ENCODE data around the gene LRFN2. TPM values are rescaled to one million over a fixed set of nuclear protein-coding genes. Genes with fewer than 3 reads are reported as not detected.

LRFN2 gene
- total RNA-seq, 2 experiments from 2014 or later, result not detected

DNA sequence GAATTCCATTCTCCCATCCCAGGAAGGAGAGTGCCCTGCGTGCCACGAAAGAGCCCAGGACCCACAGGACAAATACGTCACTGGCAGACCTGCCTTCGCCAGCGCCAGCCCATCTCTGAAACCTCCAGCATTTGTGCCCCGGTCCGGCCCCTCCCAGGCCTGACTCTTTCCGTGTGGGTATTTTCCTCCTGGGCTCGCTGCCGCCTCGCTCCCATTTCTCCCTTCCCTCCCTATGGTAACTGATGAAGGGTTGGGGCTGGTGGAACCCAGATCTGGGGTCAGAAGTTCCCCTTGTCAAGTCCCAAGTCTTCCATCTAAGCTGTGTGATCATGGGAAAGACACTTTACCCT is 208.5 kb downstream of the LRFN2 start:
- Mint-ChIP-seq H3K27me3 (peaks cover 13% of the 10 kb centered on the region), H3K27ac (no peak overlapping the region), H3K9me3 (peaks cover 3% of the 10 kb centered on the region), H3K36me3 (peaks cover 3% of the 10 kb centered on the region), H3K4me1 (peaks cover 1% of the 10 kb centered on the region), H3K4me3 (no peak overlapping the region)
- DNase-seq, result no peak
- ATAC-seq (ENCODE audit: low read depth), result no peak
- POLR2A ChIA-PET, result no interaction called here

GRCh38 chr6:40378071-40378724 is 209.0 kb downstream of the LRFN2 start:
- ATAC-seq (ENCODE audit: low read depth) (no peak), DNase-seq (no peak)
- H3K27ac Mint-ChIP-seq, result peak overlapping the region; percentile 23
- peaks cover 1% of the 10 kb centered on the region for H3K4me1 Mint-ChIP-seq
- H3K9me3 Mint-ChIP-seq, result peaks cover 3% of the 10 kb centered on the region
- peaks cover 10% of the 10 kb centered on the region for H3K27me3 Mint-ChIP-seq
- no peak overlapping the region for H3K4me3 Mint-ChIP-seq
- peaks cover 3% of the 10 kb centered on the region for H3K36me3 Mint-ChIP-seq
- POLR2A ChIA-PET, result no interaction called here

DNA sequence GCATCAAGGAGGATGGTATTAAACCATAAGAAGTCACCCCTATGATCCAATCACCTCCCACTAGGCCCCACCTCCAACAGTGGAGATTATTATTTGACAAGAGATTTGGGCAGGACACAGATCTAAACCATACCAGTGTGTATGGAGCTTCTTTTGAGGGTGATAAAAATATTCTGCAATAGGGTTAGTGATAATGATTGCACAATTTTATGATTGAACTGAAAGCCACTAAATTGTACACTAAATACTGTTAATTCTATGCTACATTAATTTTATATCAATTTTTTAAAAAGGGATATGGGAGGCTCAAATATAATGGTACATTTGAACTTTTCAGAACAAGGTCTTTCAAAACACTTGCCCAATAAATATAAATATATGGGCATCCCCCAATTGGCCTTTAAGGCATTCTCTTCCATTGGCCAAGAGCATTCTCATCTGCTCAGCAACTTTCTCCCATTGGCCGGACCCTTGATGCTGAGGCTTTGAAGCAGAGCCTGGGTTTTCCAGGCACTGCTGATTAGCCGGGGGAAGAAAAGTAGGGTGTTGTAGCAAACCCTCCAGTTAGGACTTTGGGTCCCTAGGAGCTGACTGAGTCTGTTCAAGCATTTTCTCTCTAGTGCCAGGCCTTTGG is 209.9 kb downstream of the LRFN2 start:
- POLR2A ChIA-PET, result no interaction called here
- H3K36me3 Mint-ChIP-seq, result peaks cover 5% of the 10 kb centered on the region
- ATAC-seq (ENCODE audit: low read depth) (no peak), DNase-seq (no peak)
- H3K27me3 Mint-ChIP-seq, result peaks cover 5% of the 10 kb centered on the region
- H3K4me3 Mint-ChIP-seq, result no peak overlapping the region
- peaks cover 3% of the 10 kb centered on the region for H3K9me3 Mint-ChIP-seq
- H3K27ac Mint-ChIP-seq, result no peak overlapping the region
- peaks cover 3% of the 10 kb centered on the region for H3K4me1 Mint-ChIP-seq

DNA sequence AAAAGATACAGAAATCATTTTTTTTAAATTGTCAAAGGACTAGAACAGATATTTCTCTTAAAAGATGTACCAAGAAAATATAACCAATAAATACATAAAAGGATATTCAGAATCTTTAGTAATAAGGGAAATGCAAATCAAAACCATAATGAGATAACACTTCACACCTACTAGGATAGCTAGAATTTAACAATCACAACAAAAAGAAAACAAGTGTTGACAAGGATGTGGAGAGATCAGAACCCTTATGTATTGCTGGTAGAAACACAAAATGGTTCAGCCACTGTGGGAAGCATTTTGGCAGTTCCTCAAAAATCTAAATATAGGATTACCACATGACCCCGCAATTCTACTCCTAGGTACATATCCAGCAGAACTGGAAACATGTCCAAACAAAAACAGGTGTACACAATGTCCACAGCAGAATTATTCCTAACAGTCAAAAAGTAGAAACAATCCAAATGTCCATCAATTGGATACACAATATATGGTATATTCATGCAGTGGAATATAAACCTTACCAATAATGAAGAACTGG is 211.0 kb downstream of the LRFN2 start:
- DNase-seq (no peak), ATAC-seq (ENCODE audit: low read depth) (no peak)
- POLR2A ChIA-PET, result no interaction called here
- Mint-ChIP-seq H3K4me1 (peaks cover 11% of the 10 kb centered on the region), H3K27ac (no peak overlapping the region), H3K27me3 (no peaks in the 10 kb centered on the region), H3K4me3 (no peak overlapping the region), H3K9me3 (peaks cover 7% of the 10 kb centered on the region), H3K36me3 (peaks cover 15% of the 10 kb centered on the region)

DNA sequence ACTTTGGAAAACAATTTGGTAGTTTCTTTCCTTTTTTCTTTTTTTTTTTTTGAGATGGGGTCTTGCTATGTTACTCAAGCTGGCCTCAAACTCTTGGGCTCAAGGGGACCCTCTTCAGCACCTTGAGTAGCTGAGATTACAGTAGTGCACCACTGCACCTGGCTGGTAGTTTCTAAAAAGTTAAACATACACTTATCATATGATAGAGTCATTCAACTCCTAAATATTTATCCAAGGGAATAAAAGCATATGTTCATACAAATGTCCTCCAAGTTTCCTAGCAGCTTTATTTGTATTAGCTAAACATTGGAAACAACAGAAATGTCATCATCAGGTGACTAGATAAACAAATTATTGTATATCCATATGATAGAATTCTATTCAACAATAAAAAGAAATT is 213.9 kb downstream of the LRFN2 start:
- Mint-ChIP-seq H3K4me3 (no peak overlapping the region), H3K4me1 (peaks cover 31% of the 10 kb centered on the region), H3K36me3 (peaks cover 26% of the 10 kb centered on the region), H3K27me3 (no peaks in the 10 kb centered on the region), H3K27ac (no peak overlapping the region), H3K9me3 (peaks cover 13% of the 10 kb centered on the region)
- POLR2A ChIA-PET, result no interaction called here
- DNase-seq, result no peak
- ATAC-seq (ENCODE audit: low read depth), result no peak

DNA sequence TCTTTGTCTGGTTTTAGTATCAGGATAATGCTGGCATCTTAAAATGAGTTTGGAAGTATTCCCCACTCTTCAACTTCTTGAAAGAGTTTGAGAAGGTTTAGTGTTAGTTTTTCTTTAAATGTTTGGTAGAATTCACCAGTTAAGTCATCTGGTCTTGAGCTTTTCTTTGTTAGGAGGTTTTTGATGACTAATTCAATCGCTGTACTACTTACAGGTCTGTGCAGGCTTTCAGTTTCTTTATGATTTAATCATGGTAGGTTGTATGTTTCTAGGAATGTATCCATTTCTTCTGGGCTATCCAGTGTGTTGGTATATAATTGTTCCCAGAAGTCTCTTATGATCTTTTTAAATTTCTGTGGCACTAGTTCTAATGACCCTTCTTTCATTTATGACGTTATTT is 215.5 kb downstream of the LRFN2 start:
- POLR2A ChIA-PET, result interaction anchor here (1.7 kb wide), 1 partner anchor 16 kb away, joined by 3 read pairs; no protein-coding TSS in a partner anchor
- peaks cover 32% of the 10 kb centered on the region for H3K36me3 Mint-ChIP-seq
- peaks cover 31% of the 10 kb centered on the region for H3K4me1 Mint-ChIP-seq
- peak overlapping the region; percentile 81 for H3K27ac Mint-ChIP-seq
- DNase-seq (no peak), ATAC-seq (ENCODE audit: low read depth) (peak; percentile 56)
- peak overlapping the region; percentile 64 for H3K4me3 Mint-ChIP-seq
- H3K9me3 Mint-ChIP-seq, result peaks cover 18% of the 10 kb centered on the region
- H3K27me3 Mint-ChIP-seq, result peaks cover 3% of the 10 kb centered on the region

- Mint-ChIP-seq H3K4me1 (peaks cover 30% of the 10 kb centered on the region), H3K36me3 (peaks cover 34% of the 10 kb centered on the region), H3K27ac (peak overlapping the region; percentile 81), H3K4me3 (no peak overlapping the region), H3K9me3 (peaks cover 18% of the 10 kb centered on the region), H3K27me3 (peaks cover 6% of the 10 kb centered on the region)
- no peak for DNase-seq
- ATAC-seq (ENCODE audit: low read depth), result no peak
- POLR2A ChIA-PET, result interaction anchor here (1.7 kb wide), 1 partner anchor 17 kb away, joined by 3 read pairs; no protein-coding TSS in a partner anchor
Measured at GRCh38 chr6:40371095-40371494, 216.1 kb downstream of the LRFN2 start.

DNA sequence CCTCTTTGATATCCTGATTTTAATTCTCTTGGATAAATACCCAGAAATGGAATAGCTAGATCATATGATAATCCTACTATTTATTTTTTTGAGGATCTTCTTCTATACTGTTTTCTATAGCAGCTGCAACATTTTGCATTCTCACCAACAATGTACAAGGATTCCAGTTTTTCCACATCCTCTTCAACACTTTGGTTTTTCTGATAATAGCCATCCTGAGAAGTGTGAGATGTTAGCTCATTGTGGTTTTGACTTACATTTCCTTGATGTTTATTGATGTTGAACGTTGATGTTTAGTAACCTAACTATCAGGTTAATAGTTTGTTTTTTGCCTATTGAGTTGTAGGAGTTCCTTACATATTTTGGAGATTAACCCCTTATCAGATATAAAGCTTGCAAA is 217.3 kb downstream of the LRFN2 start:
- POLR2A ChIA-PET, result no interaction called here
- no peak for DNase-seq
- Mint-ChIP-seq H3K36me3 (peaks cover 34% of the 10 kb centered on the region), H3K27ac (no peak overlapping the region), H3K9me3 (peaks cover 23% of the 10 kb centered on the region), H3K27me3 (peaks cover 16% of the 10 kb centered on the region), H3K4me1 (peaks cover 30% of the 10 kb centered on the region), H3K4me3 (peak overlapping the region; percentile 8)
- peak; percentile 65 for ATAC-seq (ENCODE audit: low read depth)

GRCh38 chr6:40369042-40369441 is 218.1 kb downstream of the LRFN2 start:
- H3K4me1 Mint-ChIP-seq, result peaks cover 30% of the 10 kb centered on the region
- DNase-seq (no peak), ATAC-seq (ENCODE audit: low read depth) (no peak)
- peaks cover 24% of the 10 kb centered on the region for H3K9me3 Mint-ChIP-seq
- no peak overlapping the region for H3K4me3 Mint-ChIP-seq
- H3K27ac Mint-ChIP-seq, result peak overlapping the region; percentile 39
- peaks cover 35% of the 10 kb centered on the region for H3K36me3 Mint-ChIP-seq
- POLR2A ChIA-PET, result no interaction called here
- H3K27me3 Mint-ChIP-seq, result peaks cover 18% of the 10 kb centered on the region

DNA sequence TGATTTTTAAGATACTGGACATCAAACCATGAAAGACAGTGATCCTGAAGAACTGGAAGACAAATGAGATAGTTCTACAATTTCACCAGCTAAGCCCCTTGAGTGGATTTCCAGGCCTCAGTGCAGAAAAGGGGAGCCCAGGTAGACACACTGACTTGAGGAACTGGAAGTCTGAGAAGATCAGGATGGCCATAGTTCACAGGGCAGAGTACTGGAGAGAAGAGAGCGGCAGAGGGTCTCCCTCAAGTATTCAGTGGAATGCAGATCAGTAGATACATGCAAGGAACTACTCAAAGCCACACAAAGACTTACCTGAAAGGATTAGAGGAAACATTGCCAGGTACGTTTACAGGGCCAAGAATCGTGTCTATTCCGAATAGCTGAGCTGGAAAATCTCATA is 224.3 kb downstream of the LRFN2 start:
- Mint-ChIP-seq H3K36me3 (peaks cover 8% of the 10 kb centered on the region), H3K27me3 (peaks cover 50% of the 10 kb centered on the region), H3K9me3 (peaks cover 14% of the 10 kb centered on the region), H3K4me1 (no peaks in the 10 kb centered on the region), H3K27ac (no peak overlapping the region), H3K4me3 (no peak overlapping the region)
- POLR2A ChIA-PET, result no interaction called here
- DNase-seq (no peak), ATAC-seq (ENCODE audit: low read depth) (no peak)

GRCh38 chr6:40359808-40360207 is 227.4 kb downstream of the LRFN2 start:
- ATAC-seq (ENCODE audit: low read depth), result no peak
- Mint-ChIP-seq H3K4me1 (peaks cover 4% of the 10 kb centered on the region), H3K4me3 (no peak overlapping the region), H3K36me3 (peaks cover under 1% of the 10 kb centered on the region), H3K9me3 (peaks cover 3% of the 10 kb centered on the region), H3K27ac (no peak overlapping the region), H3K27me3 (peaks cover 35% of the 10 kb centered on the region)
- POLR2A ChIA-PET, result no interaction called here
- no peak for DNase-seq

DNA sequence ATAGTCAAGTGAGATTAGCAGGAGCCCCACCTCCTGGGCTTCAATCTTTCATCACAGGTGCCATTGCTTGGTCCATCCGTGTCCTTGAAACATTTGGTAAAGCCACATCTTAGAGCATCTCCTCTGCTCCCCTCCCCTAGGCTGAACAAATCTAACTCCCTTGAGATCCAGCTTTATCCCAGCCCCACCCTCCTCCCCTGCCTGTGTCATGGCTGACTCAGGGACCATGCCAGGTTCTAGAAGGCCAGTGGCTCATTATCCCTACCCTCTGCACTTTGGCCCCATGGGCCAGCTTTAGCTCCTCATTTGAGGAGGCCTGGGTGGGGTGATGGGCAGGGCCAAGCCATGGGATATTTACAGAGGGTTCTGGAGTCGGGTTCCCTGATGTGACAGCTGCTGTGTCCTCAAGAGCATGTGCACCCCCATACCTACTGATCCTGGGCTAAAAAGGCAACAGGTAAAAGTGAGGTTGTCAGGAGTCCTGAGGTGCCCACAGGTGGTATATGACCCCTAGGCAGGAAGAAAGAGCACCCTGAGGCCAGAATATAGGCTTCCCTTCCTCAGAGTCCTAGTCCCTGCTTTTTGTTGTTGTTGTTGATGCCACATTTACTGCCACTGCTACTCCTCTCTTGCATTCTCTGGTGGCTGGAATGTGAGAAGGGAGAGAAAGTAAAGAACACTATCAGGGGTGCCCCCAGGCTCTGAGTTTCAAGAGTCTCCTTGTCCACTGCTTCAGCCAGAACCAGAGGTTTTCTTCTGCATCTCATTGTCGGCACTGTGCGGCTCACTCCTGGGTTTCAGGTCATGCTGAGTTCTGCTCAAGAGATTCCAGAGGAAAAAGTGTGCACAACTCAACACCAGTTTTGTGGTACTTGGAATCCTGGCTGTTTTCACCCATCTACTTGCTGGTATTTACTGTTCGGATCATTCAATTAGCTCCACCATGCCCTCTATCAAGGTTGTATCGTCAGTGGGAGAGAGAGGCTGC is 228.4 kb downstream of the LRFN2 start:
- H3K4me3 Mint-ChIP-seq, result no peak overlapping the region

GRCh38 chr6:40356242-40356910 is 230.8 kb downstream of the LRFN2 start:
- DNase-seq (no peak), ATAC-seq (ENCODE audit: low read depth) (no peak)
- H3K27me3 Mint-ChIP-seq, result peaks cover 16% of the 10 kb centered on the region
- H3K9me3 Mint-ChIP-seq, result no peaks in the 10 kb centered on the region
- POLR2A ChIA-PET, result no interaction called here
- H3K27ac Mint-ChIP-seq, result no peak overlapping the region
- no peaks in the 10 kb centered on the region for H3K36me3 Mint-ChIP-seq
- H3K4me3 Mint-ChIP-seq, result no peak overlapping the region
- H3K4me1 Mint-ChIP-seq, result peaks cover 4% of the 10 kb centered on the region

More for the DNA sequence above, 228.4 kb downstream of the LRFN2 start:
- POLR2A ChIA-PET, result no interaction called here
- Mint-ChIP-seq H3K36me3 (no peaks in the 10 kb centered on the region), H3K9me3 (peaks cover 3% of the 10 kb centered on the region), H3K27me3 (peaks cover 33% of the 10 kb centered on the region), H3K4me1 (peaks cover 4% of the 10 kb centered on the region), H3K27ac (no peak overlapping the region)
- ATAC-seq (ENCODE audit: low read depth) (no peak), DNase-seq (no peak)
